ENCODE measurements around the gene LDLRAD4.

The LDLRAD4 gene

GRCh38 chr18:13530033-13530878, 311.7 kb downstream of the LDLRAD4 start:
- no peak for DNase-seq
- intact Hi-C loops (cut with DNase I) = loop anchor here (2.0 kb wide), 1 partner anchor 315 kb away; no protein-coding TSS in a partner anchor

- peak; percentile 51 to 87 (median 75) for DNase-seq
- intact Hi-C loops (cut with DNase I) = loop anchor here (2.0 kb wide), 1 partner anchor 316 kb away; no protein-coding TSS in a partner anchor
Measured at GRCh38 chr18:13530879-13531387, 312.4 kb downstream of the LDLRAD4 start.

- intact Hi-C loops (cut with DNase I) = loop anchor here (2.0 kb wide), 1 partner anchor 317 kb away; no protein-coding TSS in a partner anchor
- no peak for DNase-seq
Measured at GRCh38 chr18:13531681-13532325, 313.2 kb downstream of the LDLRAD4 start.

- intact Hi-C loops (cut with DNase I) = no loop called here
Measured at GRCh38 chr18:13532406-13533075, 314.0 kb downstream of the LDLRAD4 start.

GRCh38 chr18:13534631-13535030, 316.1 kb downstream of the LDLRAD4 start:
- peak in 1 of 42 donors; percentile 14 for DNase-seq
- intact Hi-C loops (cut with DNase I) = no loop called here

More at GRCh38 chr18:13532406-13533075, 314.0 kb downstream of the LDLRAD4 start:
- no peak for DNase-seq

- no peak for DNase-seq
- intact Hi-C loops (cut with DNase I) = no loop called here
Measured at GRCh38 chr18:13536578-13536977, 318.0 kb downstream of the LDLRAD4 start.

GRCh38 chr18:13537022-13537780, 318.6 kb downstream of the LDLRAD4 start:
- intact Hi-C loops (cut with DNase I) = no loop called here
- DNase-seq = peak in 1 of 42 donors; percentile 19

GRCh38 chr18:13538630-13539029, 320.1 kb downstream of the LDLRAD4 start:
- peak in 2 of 42 donors; percentile 3 to 13 for DNase-seq
- intact Hi-C loops (cut with DNase I) = no loop called here

- peak in 6 of 42 donors; percentile 7 to 72 (median 22) for DNase-seq
- intact Hi-C loops (cut with DNase I) = no loop called here
Measured at GRCh38 chr18:13539050-13539449, 320.5 kb downstream of the LDLRAD4 start.

- intact Hi-C loops (cut with DNase I) = no loop called here
- DNase-seq = peak in 5 of 42 donors; percentile 2 to 23 (median 10)
Measured at GRCh38 chr18:13539843-13540476, 321.4 kb downstream of the LDLRAD4 start.

GRCh38 chr18:13540477-13541182, 322.1 kb downstream of the LDLRAD4 start:
- peak in 6 of 42 donors; percentile 1 to 27 (median 10) for DNase-seq
- intact Hi-C loops (cut with DNase I) = no loop called here

- peak in 6 of 42 donors; percentile 0 to 22 (median 6) for DNase-seq
- intact Hi-C loops (cut with DNase I) = no loop called here
Measured at GRCh38 chr18:13541621-13542519, 323.3 kb downstream of the LDLRAD4 start.

GRCh38 chr18:13542520-13542847, 323.9 kb downstream of the LDLRAD4 start:
- intact Hi-C loops (cut with DNase I) = no loop called here

GRCh38 chr18:13543144-13543543, 324.6 kb downstream of the LDLRAD4 start:
- DNase-seq = peak in 9 of 42 donors; percentile 1 to 38 (median 8)
- intact Hi-C loops (cut with DNase I) = no loop called here

More at GRCh38 chr18:13542520-13542847, 323.9 kb downstream of the LDLRAD4 start:
- DNase-seq = peak in 1 of 42 donors; percentile 1

GRCh38 chr18:13543811-13544732, 325.5 kb downstream of the LDLRAD4 start:
- peak in 11 of 42 donors; percentile 4 to 44 (median 17) for DNase-seq
- intact Hi-C loops (cut with DNase I) = no loop called here
